Measurements from ENCODE around the gene TNK1.

Gene TNK1

DNA sequence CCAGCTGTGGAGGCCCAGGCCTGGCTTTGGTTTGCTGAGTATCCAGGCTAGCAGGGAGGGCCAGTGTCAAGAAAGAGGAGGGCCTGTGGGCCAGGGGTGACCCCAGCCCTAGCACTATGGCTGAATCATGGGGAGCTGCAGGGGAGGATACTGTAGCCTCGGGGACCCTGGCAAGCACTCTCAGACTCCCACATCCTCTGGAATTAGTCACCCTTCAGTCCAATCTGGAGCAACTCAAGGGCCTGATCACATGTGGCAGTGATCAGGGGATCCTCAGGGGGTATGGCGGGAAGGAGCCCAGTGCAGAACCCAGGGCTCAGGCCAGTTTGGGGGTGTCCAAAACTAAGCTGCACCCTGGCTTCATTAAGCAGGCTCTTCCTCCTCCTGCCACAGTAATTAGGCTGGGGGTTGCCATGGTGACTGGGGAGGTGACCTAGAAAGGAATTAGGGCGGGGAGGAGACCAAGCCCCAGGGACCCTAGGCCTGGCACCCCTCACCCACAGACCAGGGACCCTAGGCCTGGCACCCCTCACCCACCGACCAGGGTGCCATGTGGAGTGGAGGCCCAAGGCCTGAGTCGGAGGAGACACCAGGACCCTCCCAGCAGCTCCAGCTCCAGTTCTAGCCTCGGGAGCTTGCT lies 32.6 kb downstream of the TNK1 start:
- Histone ChIP-seq H3K9ac (ENCODE audit: low read length) (no peak overlapping the region), H3K9me3 (ENCODE audit: control insufficient read depth, insufficient read depth, low read depth, low read length) (no peaks in the 10 kb centered on the region), H3K36me3 (ENCODE audit: control insufficient read depth, insufficient read depth, low read length) (peaks cover 64% of the 10 kb centered on the region), H3K4me1 (ENCODE audit: control insufficient read depth, insufficient read depth, low read length) (0 out of 2 replicates have a peak, but pooled peaks cover 6% of the 10 kb centered on the region), H3K27ac (ENCODE audit: low read depth, low read length) (no peak overlapping the region), H3K4me3 (ENCODE audit: low read depth, low read length) (no peak overlapping the region), H3K27me3 (ENCODE audit: control insufficient read depth, insufficient read depth, low read length) (peaks cover 3% of the 10 kb centered on the region; the same call in 1 of the 2 replicates)

DNA sequence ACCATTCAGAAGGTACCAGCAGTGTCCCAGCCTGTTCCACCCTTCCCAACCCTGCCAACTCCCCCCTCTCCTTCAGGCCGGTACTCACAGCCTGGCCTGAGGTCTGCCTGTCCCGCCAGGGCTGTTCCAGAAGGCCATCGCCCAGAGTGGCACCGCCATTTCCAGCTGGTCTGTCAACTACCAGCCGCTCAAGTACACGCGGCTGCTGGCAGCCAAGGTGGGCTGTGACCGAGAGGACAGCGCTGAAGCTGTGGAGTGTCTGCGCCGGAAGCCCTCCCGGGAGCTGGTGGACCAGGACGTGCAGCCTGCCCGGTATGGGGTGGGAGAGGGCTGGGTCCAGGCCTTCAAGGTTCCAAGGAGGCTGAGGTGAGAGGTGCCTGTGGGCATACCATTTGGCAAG lies 33.9 kb downstream of the TNK1 start:
- Histone ChIP-seq H3K27ac (ENCODE audit: low read depth, low read length) (no peak overlapping the region), H3K36me3 (ENCODE audit: control insufficient read depth, insufficient read depth, low read length) (peaks cover 50% of the 10 kb centered on the region), H3K4me3 (ENCODE audit: low read depth, low read length) (no peak overlapping the region), H3K9ac (ENCODE audit: low read length) (no peak overlapping the region), H3K4me1 (ENCODE audit: control insufficient read depth, insufficient read depth, low read length) (peaks cover 3% of the 10 kb centered on the region; the same call in 1 of the 2 replicates), H3K27me3 (ENCODE audit: control insufficient read depth, insufficient read depth, low read length) (no peaks in the 10 kb centered on the region), H3K9me3 (ENCODE audit: control insufficient read depth, insufficient read depth, low read depth, low read length) (no peaks in the 10 kb centered on the region)

DNA sequence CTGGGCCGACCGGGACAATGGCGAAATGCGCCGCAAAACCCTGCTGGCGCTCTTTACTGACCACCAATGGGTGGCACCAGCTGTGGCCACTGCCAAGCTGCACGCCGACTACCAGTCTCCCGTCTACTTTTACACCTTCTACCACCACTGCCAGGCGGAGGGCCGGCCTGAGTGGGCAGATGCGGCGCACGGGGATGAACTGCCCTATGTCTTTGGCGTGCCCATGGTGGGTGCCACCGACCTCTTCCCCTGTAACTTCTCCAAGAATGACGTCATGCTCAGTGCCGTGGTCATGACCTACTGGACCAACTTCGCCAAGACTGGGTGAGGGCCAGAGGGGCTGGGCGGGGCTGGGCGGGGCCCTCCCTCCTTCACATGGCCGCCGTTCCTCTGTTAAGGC lies 34.9 kb downstream of the TNK1 start:
- Histone ChIP-seq H3K9ac (ENCODE audit: low read length) (no peak overlapping the region), H3K4me1 (ENCODE audit: control insufficient read depth, insufficient read depth, low read length) (peaks cover 9% of the 10 kb centered on the region; the same call in 1 of the 2 replicates), H3K27ac (ENCODE audit: low read depth, low read length) (no peak overlapping the region), H3K27me3 (ENCODE audit: control insufficient read depth, insufficient read depth, low read length) (no peaks in the 10 kb centered on the region), H3K9me3 (ENCODE audit: control insufficient read depth, insufficient read depth, low read depth, low read length) (no peaks in the 10 kb centered on the region), H3K4me3 (ENCODE audit: low read depth, low read length) (no peak overlapping the region), H3K36me3 (ENCODE audit: control insufficient read depth, insufficient read depth, low read length) (peaks cover 41% of the 10 kb centered on the region)

DNA sequence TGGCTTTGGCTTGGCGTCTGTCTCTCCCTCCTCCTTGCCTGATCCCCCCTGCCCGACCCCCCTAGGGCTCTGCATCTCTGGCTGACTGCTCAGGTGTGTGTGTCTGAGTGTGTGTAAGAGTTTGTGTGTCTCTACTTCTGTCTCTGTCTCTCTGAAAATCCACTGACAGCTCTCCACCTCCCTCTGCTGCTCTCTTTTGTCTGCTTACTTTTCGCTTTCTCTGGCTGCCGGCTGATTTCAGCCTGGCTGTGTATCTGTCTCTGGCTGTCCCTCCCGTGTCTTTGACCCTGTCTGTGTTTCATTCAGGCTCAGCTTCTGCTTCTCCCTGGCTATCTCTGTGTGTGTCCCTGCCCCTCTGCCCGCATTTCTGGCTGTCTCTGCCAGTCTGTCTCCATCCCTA lies 35.4 kb downstream of the TNK1 start:
- peaks cover 9% of the 10 kb centered on the region; the same call in 1 of the 2 replicates for H3K4me1 ChIP-seq (ENCODE audit: control insufficient read depth, insufficient read depth, low read length)
- no peaks in the 10 kb centered on the region for H3K9me3 ChIP-seq (ENCODE audit: control insufficient read depth, insufficient read depth, low read depth, low read length)
- no peaks in the 10 kb centered on the region for H3K27me3 ChIP-seq (ENCODE audit: control insufficient read depth, insufficient read depth, low read length)
- H3K36me3 ChIP-seq (ENCODE audit: control insufficient read depth, insufficient read depth, low read length): peaks cover 38% of the 10 kb centered on the region
- no peak overlapping the region for H3K9ac ChIP-seq (ENCODE audit: low read length)
- H3K4me3 ChIP-seq (ENCODE audit: low read depth, low read length): no peak overlapping the region
- no peak overlapping the region for H3K27ac ChIP-seq (ENCODE audit: low read depth, low read length)

DNA sequence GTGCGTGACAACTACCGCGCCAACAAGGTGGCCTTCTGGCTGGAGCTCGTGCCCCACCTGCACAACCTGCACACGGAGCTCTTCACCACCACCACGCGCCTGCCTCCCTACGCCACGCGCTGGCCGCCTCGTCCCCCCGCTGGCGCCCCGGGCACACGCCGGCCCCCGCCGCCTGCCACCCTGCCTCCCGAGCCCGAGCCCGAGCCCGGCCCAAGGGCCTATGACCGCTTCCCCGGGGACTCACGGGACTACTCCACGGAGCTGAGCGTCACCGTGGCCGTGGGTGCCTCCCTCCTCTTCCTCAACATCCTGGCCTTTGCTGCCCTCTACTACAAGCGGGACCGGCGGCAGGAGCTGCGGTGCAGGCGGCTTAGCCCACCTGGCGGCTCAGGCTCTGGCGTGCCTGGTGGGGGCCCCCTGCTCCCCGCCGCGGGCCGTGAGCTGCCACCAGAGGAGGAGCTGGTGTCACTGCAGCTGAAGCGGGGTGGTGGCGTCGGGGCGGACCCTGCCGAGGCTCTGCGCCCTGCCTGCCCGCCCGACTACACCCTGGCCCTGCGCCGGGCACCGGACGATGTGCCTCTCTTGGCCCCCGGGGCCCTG lies 36.3 kb downstream of the TNK1 start:
- Histone ChIP-seq H3K4me3 (ENCODE audit: low read depth, low read length) (no peak overlapping the region), H3K27me3 (ENCODE audit: control insufficient read depth, insufficient read depth, low read length) (no peaks in the 10 kb centered on the region), H3K36me3 (ENCODE audit: control insufficient read depth, insufficient read depth, low read length) (peaks cover 38% of the 10 kb centered on the region), H3K9ac (ENCODE audit: low read length) (no peak overlapping the region), H3K4me1 (ENCODE audit: control insufficient read depth, insufficient read depth, low read length) (peaks cover 9% of the 10 kb centered on the region; the same call in 1 of the 2 replicates), H3K9me3 (ENCODE audit: control insufficient read depth, insufficient read depth, low read depth, low read length) (no peaks in the 10 kb centered on the region), H3K27ac (ENCODE audit: low read depth, low read length) (no peak overlapping the region)

DNA sequence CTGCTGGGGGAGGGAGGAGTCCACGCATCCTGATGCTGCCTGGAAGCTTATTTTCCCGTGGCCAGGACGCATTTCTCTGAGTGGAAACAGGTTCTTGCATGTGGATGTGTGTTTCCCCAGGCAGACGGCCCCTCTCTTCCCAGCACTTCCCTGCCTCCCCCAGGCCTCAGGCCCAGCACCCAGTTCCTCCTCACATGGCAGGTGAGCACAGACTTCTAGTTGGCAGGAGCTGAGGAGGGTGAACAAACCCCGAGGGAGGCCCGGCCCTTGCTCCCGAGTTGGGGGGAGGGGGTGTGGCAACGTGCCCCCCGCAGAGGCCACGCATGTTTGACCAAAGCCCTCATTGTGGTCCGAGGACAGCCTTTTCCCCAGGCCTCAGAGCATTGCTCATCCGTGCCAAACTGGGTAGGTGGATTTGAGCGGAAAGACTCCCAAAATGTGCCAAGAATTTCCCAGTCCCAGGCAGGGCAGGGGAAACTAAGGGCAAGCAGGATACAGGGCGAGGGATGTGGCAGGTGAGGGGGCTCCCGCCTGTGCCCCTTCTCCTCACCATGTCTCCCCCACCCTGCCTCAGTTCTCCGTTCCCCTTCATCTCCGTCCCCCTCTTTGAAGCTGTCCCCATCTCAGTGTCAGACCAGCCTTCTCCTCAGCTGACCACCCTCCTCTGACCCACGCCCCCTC lies 37.7 kb downstream of the TNK1 start:
- H3K9ac ChIP-seq (ENCODE audit: low read length): no peak overlapping the region
- no peaks in the 10 kb centered on the region for H3K9me3 ChIP-seq (ENCODE audit: control insufficient read depth, insufficient read depth, low read depth, low read length)
- H3K4me3 ChIP-seq (ENCODE audit: low read depth, low read length): no peak overlapping the region
- H3K4me1 ChIP-seq (ENCODE audit: control insufficient read depth, insufficient read depth, low read length): peaks cover 6% of the 10 kb centered on the region; the same call in 1 of the 2 replicates
- H3K27me3 ChIP-seq (ENCODE audit: control insufficient read depth, insufficient read depth, low read length): no peaks in the 10 kb centered on the region
- H3K27ac ChIP-seq (ENCODE audit: low read depth, low read length): no peak overlapping the region
- peaks cover 33% of the 10 kb centered on the region for H3K36me3 ChIP-seq (ENCODE audit: control insufficient read depth, insufficient read depth, low read length)

DNA sequence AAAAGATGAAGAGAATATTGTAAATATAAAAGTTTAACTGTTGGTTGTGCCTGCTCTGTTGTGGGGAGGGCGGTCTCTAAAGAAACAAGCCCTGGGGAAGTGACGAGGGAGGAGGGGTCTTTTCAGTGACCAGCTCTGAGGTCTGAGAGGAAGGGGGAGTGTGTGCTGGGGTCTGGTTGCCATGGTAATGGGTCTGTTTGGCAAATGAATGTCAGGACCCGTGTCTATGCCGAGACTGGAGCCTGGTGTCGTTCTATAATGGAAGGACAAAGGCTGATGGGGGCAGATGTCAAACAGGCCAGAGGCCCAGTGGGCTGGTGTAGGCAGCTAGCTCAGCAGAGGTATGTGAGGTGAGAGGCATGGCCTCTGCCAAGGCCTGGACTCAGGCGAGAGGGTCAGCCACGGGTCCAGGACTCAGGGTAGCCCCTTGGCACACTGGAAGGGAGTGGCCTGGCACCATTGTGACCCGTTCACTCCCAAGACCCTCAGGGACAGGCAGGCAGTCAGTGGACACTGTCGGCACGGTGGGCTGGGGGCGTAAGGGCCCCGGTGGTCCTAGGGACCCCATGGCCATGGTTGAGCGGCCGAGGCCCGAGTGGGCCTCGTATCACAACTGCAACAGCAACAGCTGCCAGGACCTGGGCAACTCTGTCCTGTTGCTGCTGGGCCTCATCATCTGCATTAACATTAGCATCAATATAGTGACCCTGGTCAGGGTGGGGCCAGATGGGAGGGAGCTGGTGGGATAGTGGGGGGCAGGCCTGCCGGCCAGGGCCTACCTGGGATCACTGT lies 39.1 kb downstream of the TNK1 start, which contains the start of gene SPEM1:
SPEM1 (plus strand) TSS at position 506 of the 792 bp plus-strand sequence; CDS start at position 567, 61 bp downstream.
- Histone ChIP-seq H3K4me3 (ENCODE audit: low read depth, low read length) (no peak within 1 kb of the TSS), H3K9ac (ENCODE audit: low read length) (peak within 1 kb of the TSS; percentile 30), H3K27me3 (ENCODE audit: control insufficient read depth, insufficient read depth, low read length) (no peaks in the 10 kb centered on the region), H3K27ac (ENCODE audit: low read depth, low read length) (no peak within 1 kb of the TSS), H3K4me1 (ENCODE audit: control insufficient read depth, insufficient read depth, low read length) (peaks cover 6% of the 10 kb centered on the region; the same call in 1 of the 2 replicates), H3K36me3 (ENCODE audit: control insufficient read depth, insufficient read depth, low read length) (peaks cover 28% of the 10 kb centered on the region), H3K9me3 (ENCODE audit: control insufficient read depth, insufficient read depth, low read depth, low read length) (no peaks in the 10 kb centered on the region)

DNA sequence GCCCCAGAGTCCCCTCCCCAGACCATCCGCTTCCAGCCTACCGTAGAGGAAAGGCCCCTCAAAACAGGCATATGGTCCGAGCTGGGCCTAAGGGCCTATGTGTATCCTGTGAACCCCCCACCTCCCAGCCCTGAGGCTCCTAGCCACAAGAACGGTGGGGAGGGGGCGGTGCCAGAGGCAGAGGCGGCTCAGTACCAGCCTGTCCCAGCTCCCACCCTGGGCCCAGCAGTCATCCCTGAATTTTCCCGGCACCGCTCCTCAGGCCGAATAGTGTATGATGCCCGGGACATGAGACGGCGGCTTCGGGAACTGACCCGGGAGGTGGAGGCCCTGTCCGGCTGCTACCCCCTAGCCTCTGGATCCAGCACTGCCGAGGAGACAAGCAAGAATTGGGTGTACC lies 40.3 kb downstream of the TNK1 start:
- Histone ChIP-seq H3K4me3 (ENCODE audit: low read depth, low read length) (no peak overlapping the region), H3K9me3 (ENCODE audit: control insufficient read depth, insufficient read depth, low read depth, low read length) (no peaks in the 10 kb centered on the region), H3K36me3 (ENCODE audit: control insufficient read depth, insufficient read depth, low read length) (peaks cover 16% of the 10 kb centered on the region), H3K27ac (ENCODE audit: low read depth, low read length) (no peak overlapping the region), H3K9ac (ENCODE audit: low read length) (no peak overlapping the region), H3K27me3 (ENCODE audit: control insufficient read depth, insufficient read depth, low read length) (no peaks in the 10 kb centered on the region), H3K4me1 (ENCODE audit: control insufficient read depth, insufficient read depth, low read length) (peaks cover 6% of the 10 kb centered on the region; the same call in 1 of the 2 replicates)

DNA sequence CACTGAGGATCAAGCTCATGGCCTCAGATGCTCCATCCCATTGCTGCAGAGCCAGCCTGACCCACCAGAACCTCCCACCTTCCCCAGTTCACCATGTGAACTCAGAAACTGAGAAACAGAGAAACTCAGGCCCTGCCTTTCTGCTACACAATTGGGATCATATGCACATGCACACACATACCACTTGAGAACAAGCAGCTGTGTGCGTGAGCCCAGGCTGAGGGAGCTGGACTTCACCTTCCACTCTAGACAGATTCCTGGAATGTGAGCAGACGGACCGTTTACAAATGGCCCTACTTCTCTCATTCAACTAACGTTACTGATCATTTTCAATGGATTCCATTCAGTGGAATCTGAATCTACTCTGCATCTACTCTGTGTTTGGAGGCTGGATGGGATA lies 42.8 kb downstream of the TNK1 start:
- Histone ChIP-seq H3K27me3 (ENCODE audit: control insufficient read depth, insufficient read depth, low read length) (no peaks in the 10 kb centered on the region), H3K36me3 (ENCODE audit: control insufficient read depth, insufficient read depth, low read length) (no peaks in the 10 kb centered on the region), H3K9me3 (ENCODE audit: control insufficient read depth, insufficient read depth, low read depth, low read length) (no peaks in the 10 kb centered on the region), H3K4me3 (ENCODE audit: low read depth, low read length) (no peak overlapping the region), H3K9ac (ENCODE audit: low read length) (no peak overlapping the region), H3K27ac (ENCODE audit: low read depth, low read length) (no peak overlapping the region), H3K4me1 (ENCODE audit: control insufficient read depth, insufficient read depth, low read length) (peaks cover 6% of the 10 kb centered on the region; the same call in 1 of the 2 replicates)

DNA sequence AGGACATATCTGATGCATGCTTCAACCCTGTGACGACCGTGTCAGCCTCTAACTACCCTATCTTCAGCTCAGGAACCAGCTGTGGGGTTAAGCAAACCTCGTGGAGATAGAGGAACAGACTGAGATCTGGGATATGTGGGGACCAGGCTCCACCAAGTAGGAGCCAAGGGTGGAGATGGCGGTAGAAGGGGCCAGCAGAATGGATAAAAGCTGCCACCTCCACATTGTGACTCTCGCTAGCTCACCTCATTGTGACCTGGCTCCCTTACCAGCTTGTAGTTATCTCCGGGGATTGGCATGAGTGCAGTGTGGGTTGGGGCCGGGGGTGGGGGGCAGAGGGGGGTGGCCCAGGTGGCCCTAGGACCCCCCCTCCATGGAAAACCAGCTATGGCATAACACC lies 44.4 kb downstream of the TNK1 start, which contains the start of gene SPEM2:
SPEM2 (plus strand) TSS at position 301 of the 400 bp plus-strand sequence; CDS start at position 374, 73 bp downstream.
- peaks cover 1% of the 10 kb centered on the region; the same call in 1 of the 2 replicates for H3K4me1 ChIP-seq (ENCODE audit: control insufficient read depth, insufficient read depth, low read length)
- H3K27me3 ChIP-seq (ENCODE audit: control insufficient read depth, insufficient read depth, low read length): peaks cover 2% of the 10 kb centered on the region; the same call in 1 of the 2 replicates
- H3K4me3 ChIP-seq (ENCODE audit: low read depth, low read length): no peak within 1 kb of the TSS
- H3K9me3 ChIP-seq (ENCODE audit: control insufficient read depth, insufficient read depth, low read depth, low read length): no peaks in the 10 kb centered on the region
- no peaks in the 10 kb centered on the region for H3K36me3 ChIP-seq (ENCODE audit: control insufficient read depth, insufficient read depth, low read length)
- no peak within 1 kb of the TSS for H3K9ac ChIP-seq (ENCODE audit: low read length)
- H3K27ac ChIP-seq (ENCODE audit: low read depth, low read length): no peak within 1 kb of the TSS

Data from HUES6 (cell line).